Ishikawa (cell line): Measurements from ENCODE around the gene PRDM16.

Source experiments
- CEBPB ChIP-seq: IDR thresholded peaks from 2 replicates; pipeline ENCODE4 v1.6.1; 2012
- EP300 ChIP-seq: IDR thresholded peaks from 2 replicates; pipeline ENCODE4 v1.6.1; 2012; ENCODE audit warnings: borderline replicate concordance
- FOXM1 ChIP-seq: IDR thresholded peaks from 2 replicates; pipeline ENCODE4 v1.6.1; 2012; ENCODE audit warnings: low read depth, borderline replicate concordance
- MAX ChIP-seq: IDR thresholded peaks from 2 replicates; pipeline ENCODE4 v1.6.1; 2012
- RAD21 ChIP-seq: IDR thresholded peaks from 2 replicates; pipeline ENCODE4 v1.6.1; 2012; ENCODE audit warnings: low read depth
- REST ChIP-seq: IDR thresholded peaks from 2 replicates; pipeline ENCODE4 v1.6.1; 2012; ENCODE audit warnings: low read depth, mild to moderate bottlenecking
- TF ChIP-seq, protein P1 (sequence below): IDR thresholded peaks from 2 replicates; pipeline ENCODE4 v1.6.1; 2012

DNA sequence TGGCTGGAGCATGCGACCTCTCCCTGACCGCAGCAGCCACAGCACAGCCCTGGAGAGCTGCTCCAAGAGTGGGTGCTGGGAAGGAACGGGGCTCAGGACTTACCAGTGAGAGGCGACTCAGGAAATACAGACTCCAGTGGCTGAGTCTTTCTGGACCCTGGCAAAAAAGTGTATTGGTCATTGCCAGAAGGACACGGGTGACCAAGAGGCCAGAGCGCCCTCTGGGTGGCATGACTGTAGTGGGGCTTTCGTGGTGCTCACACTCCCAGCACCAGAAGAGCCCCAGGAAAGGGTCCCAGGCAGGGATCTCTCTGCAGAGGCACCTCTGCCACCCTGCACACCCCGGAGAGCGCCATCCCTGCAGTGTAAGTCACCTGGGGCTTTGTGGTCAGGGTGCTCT, 8.9 kb upstream of the PRDM16 start:
- TF ChIP-seq EP300 (no peak), MAX (no peak), FOXM1 (no peak), CEBPB (no peak), RAD21 (no peak), REST (no peak)
- TF ChIP-seq, protein P1, sequence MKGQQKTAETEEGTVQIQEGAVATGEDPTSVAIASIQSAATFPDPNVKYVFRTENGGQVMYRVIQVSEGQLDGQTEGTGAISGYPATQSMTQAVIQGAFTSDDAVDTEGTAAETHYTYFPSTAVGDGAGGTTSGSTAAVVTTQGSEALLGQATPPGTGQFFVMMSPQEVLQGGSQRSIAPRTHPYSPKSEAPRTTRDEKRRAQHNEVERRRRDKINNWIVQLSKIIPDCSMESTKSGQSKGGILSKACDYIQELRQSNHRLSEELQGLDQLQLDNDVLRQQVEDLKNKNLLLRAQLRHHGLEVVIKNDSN = no peak
